Activated T-helper 1 cell treated with Interleukin-2 at 50 U/mL for 16 hours (primary cell): ENCODE measurements around the gene FGF12.

Source experiments
- DNase-seq: peaks from one replicate; pipeline ENCODE4 v3.0.0-alpha.2; 2020; ENCODE audit warnings: low read depth

FGF12 gene

GRCh38 chr3:192685801-192686200 is 41.5 kb downstream of the FGF12 start:
- no peak for DNase-seq

- no peak for DNase-seq
These were observed 43.2 kb downstream of the FGF12 start for GRCh38 chr3:192684151-192684550.

- no peak for DNase-seq
These were observed 51.2 kb downstream of the FGF12 start for GRCh38 chr3:192675958-192676649.

GRCh38 chr3:192655628-192656027 is 71.7 kb downstream of the FGF12 start:
- no peak for DNase-seq

- no peak for DNase-seq
These were observed 72.3 kb downstream of the FGF12 start for GRCh38 chr3:192655040-192655439.

- DNase-seq, result no peak
These were observed 73.5 kb downstream of the FGF12 start for GRCh38 chr3:192653862-192654261.

- DNase-seq, result no peak
These were observed 74.6 kb downstream of the FGF12 start for GRCh38 chr3:192652727-192653126.

GRCh38 chr3:192651836-192652512 is 75.4 kb downstream of the FGF12 start:
- DNase-seq, result no peak

- no peak for DNase-seq
These were observed 81.9 kb downstream of the FGF12 start for GRCh38 chr3:192645437-192645836.

GRCh38 chr3:192642651-192643050 is 84.7 kb downstream of the FGF12 start:
- no peak for DNase-seq

- no peak for DNase-seq
These were observed 85.4 kb downstream of the FGF12 start for GRCh38 chr3:192641919-192642318.

GRCh38 chr3:192639987-192640386 is 87.4 kb downstream of the FGF12 start:
- DNase-seq, result no peak

GRCh38 chr3:192637803-192638202 is 89.5 kb downstream of the FGF12 start:
- no peak for DNase-seq

GRCh38 chr3:192636517-192637444 is 90.6 kb downstream of the FGF12 start:
- DNase-seq, result no peak

GRCh38 chr3:192629429-192629828 is 97.9 kb downstream of the FGF12 start:
- no peak for DNase-seq

- DNase-seq, result no peak
These were observed 105.4 kb downstream of the FGF12 start for GRCh38 chr3:192621909-192622308.

GRCh38 chr3:192620275-192620674 is 107.1 kb downstream of the FGF12 start:
- DNase-seq, result no peak

- DNase-seq, result no peak
These were observed 115.9 kb downstream of the FGF12 start for GRCh38 chr3:192611411-192611810.

GRCh38 chr3:192608726-192609600 is 118.4 kb downstream of the FGF12 start:
- DNase-seq, result no peak

- DNase-seq, result no peak
These were observed 119.5 kb downstream of the FGF12 start for GRCh38 chr3:192607798-192608197.

- no peak for DNase-seq
These were observed 129.4 kb downstream of the FGF12 start for GRCh38 chr3:192597913-192598312.

GRCh38 chr3:192597506-192597905 is 129.8 kb downstream of the FGF12 start:
- DNase-seq, result no peak
